Left ventricle myocardium superior (tissue), 1 donor: Measurements from ENCODE around the gene SHB. TPM values are rescaled to one million over a fixed set of nuclear protein-coding genes. Genes with fewer than 3 reads are reported as not detected.

Source experiments
- ATAC-seq: fragments of 200-7000 bp; cut with Tn5 transposase; one replicate; pipeline ENCODE4 v1.9.1; 2020; ENCODE audit warnings: mild to moderate bottlenecking, moderate library complexity
- DNase-seq: peaks from one replicate; pipeline ENCODE4 v3.0.0-alpha.2; 2020
- intact Hi-C: fragments of 100-400 bp; cut with micrococcal nuclease; formaldehyde crosslinking; loops from one replicate; pipeline ENCODE4 v1.11.0; 2022
- total RNA-seq: library from RNA; stranded (reverse); fragmentation: NEBNext Ultra II Directional; extraction: Animal tissue kit (Norgen Biotek cat#: 25700); gene quantifications from one replicate; pipeline ENCODE4 v1.2.1, GENCODE V29; 2021
- donor health status: DM: no; HTN: yes; CAD: no; lungs with severe emphysema.

Gene SHB
- total RNA-seq, 1 donor from 2014 or later: 15.9 TPM

DNA sequence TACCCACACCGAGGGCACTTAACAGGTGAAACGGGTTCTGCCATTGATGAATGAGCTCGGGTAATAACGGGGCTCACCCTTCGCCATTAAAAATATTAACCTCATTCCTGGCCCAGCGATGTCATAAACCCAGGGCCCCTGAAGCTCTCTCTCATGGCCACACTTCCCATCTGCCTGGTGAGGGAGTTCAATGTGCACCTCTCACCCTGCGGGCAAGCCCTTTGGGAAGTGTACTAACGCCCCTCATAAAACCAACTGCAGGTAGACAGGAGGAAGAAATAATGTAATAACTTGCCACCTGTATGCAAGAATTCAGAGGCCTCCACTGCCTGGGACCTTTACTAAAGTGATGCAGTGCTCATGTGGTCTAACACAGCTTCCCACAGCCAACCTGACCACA is 35.1 kb downstream of the SHB start:
- ATAC-seq (no peak), DNase-seq (no peak)
- intact Hi-C loops: no loop called here

DNA sequence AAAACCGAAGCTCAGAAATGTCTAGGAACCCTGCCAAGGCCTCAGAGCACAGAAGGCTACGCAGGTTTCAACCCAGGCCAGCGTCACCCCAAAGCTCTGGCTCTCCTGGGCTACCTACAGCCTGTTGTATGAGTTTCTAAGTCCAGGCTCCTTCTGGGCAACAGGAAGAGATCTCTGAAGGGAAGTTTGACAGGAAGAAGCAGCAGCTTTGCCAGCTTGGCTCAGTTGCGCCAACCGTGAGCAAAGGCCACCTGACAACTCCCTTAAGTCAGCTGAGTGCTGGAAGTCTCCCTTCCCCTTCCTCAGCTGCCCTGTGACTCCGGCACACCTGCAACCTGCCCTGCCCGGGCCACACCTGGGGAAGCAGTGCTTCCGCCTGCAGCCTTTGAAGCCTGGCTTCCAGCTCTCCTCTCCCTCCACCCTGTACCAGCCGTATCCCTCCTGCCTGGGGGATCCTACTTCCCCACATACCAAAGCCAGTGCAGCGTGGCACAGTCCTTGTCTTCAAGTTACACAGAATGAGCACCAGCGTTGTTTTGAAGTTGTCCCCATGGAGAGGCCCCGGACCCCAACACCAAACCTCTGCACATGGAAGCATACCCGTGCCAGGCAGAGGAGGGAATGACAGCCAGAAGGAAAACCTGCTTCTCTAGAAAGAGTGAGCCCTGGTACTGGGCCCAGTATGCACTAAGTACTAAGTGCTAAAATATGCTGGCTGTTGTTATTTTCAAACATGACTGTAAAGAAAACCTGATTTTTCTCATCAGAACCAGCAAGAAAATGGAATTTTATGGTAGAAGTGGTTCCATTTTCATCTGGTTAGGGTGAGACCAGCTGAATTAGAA is 36.5 kb downstream of the SHB start:
- no peak for DNase-seq
- intact Hi-C loops: no loop called here
- peak; percentile 42 for ATAC-seq

DNA sequence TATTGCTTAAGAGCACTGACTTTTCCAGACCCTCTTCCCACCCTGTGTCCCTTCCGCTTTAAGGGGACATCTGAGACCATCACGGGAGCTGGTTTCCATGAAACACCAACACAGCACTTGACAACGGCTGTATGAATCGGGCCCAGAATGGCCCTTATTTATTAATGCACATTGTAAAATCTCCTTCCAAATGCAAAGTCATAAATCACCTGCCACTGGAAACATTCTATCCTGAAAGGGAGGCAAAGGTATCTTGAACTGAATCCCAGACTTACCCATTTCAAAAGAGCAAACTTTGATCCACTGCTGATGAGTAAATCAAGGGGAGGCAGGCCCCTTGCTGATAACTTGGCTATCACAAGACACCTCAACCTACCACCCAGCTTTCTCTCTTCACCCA is 37.4 kb downstream of the SHB start:
- ATAC-seq (no peak), DNase-seq (no peak)
- intact Hi-C loops: no loop called here

DNA sequence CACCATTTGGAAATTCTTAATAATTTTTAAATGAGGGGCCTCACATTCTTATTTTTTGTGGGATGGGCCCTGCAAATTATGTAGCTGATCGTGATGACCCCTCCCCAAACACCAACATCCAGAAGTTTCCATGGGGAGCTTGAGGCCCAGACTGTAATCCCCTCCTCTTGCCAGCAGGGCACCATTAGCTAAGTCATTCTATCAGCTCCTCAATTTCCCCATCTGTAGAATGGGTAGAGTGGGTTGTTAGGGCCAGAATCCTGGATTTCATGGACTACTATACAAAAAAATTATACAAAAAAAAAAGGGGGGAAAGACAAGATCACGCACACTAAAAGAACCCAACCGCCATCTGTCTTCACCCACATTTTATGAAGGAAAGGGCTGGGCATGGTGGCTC is 38.4 kb downstream of the SHB start:
- no peak for DNase-seq
- intact Hi-C loops: no loop called here
- no peak for ATAC-seq

DNA sequence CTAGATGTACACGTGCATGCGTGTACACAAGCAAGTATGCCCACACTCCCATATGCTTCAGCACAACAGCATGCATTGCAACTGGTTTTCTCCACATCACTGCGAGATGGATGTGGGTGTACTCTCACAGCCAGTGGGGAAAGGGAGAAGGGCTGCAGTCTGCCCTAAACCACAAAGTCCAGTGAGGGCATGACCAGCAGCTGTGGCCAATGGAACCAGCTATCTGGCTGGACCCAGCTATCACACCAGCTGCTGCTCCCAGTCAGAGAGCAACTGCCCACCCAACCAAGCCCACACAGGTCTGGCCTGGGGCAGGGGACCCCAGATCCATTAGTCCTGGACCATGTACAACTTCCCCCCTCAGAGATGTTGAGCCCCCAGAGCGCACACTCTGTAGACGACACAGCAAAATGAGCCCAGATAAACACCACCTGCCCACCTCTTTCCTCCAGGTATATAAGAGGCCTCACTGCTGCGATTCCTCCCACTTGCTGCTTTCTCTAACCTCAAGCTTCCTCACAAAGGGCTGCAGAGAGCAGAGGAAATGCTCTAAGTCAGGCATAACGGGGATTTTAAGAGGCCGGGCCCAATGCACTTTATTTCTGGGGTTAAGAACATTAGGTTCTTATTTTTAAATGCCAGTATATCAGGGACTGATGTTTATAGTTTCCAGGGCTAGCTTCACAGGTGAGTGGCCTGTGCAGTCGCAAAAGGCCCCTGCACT is 39.0 kb downstream of the SHB start:
- ATAC-seq (no peak), DNase-seq (no peak)
- intact Hi-C loops: no loop called here

DNA sequence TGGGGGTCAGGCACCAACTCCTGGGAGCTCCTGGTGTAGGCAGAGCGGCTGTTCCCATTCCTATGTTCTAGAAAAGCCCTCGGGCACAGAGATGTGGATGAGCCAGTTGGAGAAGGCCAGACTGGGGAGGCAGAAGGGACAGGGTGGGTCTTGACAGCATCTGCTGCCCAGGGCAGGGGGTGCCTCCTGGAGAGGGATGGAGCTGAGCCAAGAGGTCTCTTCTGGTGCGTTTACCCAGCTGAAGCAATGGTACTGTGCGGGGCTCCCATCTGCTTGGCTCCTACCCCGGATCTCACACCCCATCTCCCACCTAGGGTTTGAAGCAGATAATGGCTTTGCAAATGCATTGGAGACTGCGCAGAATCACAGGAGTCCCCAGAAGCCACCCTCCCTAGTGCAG is 41.3 kb downstream of the SHB start:
- no peak for ATAC-seq
- intact Hi-C loops: no loop called here

DNA sequence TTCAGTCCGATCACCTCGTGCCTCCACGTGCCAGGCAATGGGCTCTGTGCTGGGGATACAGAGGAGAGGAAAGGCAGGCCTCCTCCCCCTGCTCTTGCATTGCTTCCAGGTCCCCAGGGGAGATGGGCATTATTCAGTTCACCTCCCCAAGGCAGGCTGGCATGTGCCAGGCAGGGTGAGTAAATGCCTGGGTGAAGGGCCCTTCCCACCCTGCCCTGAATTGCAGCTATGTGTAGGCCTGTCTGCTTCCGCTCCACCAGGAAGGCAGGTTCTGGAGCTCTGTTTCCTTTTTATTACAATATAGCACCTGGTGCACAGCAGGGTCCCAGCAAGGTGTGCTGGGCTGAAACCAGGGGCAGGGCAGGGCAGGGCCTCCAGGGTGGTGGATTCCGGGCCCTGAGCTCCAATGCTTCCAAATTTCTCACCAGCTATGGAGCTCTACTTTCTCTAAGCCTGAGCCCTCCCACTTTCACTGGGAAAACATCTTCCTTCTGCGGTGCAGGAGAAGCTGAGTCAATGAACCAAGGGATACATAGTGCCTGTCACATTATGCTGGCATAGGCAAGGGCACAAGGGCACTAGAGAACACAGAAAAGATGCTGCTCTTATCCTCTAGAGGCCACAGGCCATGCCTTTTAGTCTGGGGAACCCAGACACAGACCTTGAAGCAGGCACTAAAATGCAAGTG is 42.0 kb downstream of the SHB start:
- DNase-seq (no peak), ATAC-seq (no peak)
- intact Hi-C loops: no loop called here

More for the DNA sequence above, 41.3 kb downstream of the SHB start:
- no peak for DNase-seq

DNA sequence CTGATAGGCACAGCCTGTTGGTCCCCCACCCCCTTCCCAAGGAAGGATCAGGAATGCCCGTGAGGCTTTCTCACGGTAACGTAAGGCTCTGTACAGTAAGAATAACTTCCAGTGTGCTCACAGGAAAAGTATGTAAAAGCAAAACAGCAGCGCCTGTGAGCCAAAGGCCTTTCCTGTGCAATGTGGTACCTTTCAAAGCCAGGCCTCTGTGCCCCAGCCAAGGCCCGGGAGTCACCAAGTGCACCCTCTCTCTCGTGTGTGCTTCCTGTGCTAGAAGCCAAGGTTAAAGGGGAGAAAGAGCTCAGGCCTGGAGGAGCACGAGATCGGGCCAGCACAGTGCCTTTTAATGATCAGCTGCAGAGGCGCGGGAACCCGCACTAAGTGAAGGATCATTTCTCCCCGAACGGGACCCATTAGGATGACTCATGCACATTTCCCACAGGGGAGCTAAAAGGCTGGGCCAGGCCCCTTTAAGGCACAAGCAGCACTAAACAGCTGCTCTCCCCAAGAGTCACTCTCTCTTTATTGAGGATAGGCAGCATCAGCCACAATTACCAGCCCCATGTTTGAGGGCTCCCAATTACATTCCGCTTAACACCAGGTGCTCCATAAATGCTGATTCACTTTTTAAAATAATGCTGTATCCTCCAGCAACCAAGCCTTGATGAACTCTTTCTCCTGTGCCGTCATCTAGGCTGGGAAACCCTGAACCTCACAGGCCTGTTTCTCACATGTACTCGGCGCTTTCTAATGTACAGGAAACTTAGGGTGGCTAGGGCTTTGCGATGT is 42.8 kb downstream of the SHB start:
- peak; percentile 70 for DNase-seq
- ATAC-seq: peak; percentile 83
- intact Hi-C loops: no loop called here

DNA sequence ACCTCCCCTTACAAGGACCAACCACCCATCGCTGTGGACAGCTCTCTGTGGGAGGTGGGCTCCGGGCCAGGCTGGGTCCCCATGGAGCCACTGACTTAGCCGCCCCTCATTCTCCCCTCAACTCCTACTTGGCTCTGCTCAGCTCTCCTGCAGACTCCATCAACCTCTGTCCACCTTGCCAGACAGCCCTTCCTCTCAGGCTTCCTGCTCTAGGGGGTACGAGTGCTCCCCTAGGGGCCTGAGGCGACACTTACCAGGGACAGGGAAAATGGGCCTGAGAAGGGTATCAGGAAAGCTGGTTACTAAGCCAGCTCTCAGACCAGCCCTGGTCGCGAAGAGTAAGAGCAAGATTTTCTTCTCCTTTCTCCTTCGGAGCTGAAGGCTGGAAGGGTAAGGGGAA is 43.9 kb downstream of the SHB start:
- no peak for DNase-seq
- no peak for ATAC-seq
- intact Hi-C loops: no loop called here

DNA sequence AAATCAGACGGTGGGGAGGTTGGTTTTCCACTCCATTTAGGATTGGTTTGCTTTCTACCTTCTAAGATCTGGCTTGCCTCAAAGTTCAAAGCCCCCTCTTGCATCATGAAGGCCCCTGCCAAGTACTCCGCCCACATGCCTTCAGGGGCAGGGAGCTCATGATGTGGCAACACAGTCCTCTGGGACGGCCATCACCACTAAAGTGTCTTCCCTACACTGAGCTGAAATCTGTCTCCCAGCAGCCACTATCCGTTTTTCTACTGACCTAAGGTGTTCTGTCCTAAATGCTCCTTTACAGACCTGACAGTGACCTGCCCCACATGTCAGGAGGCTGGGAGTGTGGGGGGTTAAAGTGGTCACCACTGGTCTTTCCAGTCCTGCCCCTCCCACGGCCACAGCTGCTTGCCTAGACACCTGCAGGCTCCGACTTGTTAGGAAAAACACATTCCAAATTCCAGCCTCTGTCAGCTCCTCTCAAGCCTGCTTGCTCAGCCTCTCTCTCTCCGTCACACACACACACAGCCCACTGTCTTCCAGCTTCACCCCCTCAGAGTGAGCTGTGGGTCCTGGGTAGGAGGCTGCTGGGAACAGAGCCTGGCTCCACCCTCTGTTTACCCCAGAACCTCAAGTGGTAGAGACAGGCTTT is 44.9 kb downstream of the SHB start:
- intact Hi-C loops: loop anchor here (5.0 kb wide), 1 partner anchor 38 kb away; no protein-coding TSS in a partner anchor
- ATAC-seq: peak; percentile 6
- no peak for DNase-seq

DNA sequence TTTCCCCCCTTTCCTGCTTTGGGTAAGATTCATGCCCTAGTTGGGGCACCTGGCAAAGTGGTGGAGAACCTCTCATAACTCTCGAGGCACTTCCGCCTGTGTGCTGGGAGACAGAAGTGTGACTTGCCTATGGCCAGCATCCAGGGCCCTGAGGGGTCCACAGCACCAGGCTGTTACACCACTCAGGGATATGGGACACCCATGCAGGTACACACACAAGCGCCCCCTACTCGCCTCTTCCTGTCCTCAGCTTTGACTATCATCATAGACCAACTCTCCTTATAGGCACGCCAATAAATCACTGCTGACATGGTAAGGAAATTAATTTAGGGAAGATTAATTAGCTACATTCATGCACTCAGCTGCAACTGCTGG is 45.4 kb downstream of the SHB start:
- ATAC-seq: no peak
- intact Hi-C loops: loop anchor here (5.0 kb wide), 1 partner anchor 39 kb away; no protein-coding TSS in a partner anchor
- DNase-seq: no peak

DNA sequence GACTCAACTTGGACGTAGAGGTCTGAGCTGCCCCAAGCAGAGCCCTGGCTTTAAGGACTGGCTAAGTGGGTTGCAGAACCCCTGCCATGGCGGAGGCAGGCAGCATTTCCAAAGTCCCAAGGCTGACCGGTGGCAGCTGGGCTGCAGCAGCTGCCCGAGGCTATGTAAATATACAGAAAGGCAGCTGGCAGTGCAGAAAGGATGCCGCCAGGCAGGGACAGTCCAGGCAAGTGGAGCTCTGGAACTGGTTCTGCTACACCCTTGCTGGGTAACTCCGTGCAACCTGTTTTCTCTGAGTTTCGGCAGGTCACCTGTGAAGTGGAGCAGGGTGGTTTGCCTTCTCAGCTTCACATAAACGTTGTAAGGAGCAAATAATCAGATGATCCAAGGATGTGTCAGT is 46.0 kb downstream of the SHB start:
- ATAC-seq (no peak), DNase-seq (no peak)
- intact Hi-C loops: loop anchor here (5.0 kb wide), 1 partner anchor 39 kb away; no protein-coding TSS in a partner anchor

DNA sequence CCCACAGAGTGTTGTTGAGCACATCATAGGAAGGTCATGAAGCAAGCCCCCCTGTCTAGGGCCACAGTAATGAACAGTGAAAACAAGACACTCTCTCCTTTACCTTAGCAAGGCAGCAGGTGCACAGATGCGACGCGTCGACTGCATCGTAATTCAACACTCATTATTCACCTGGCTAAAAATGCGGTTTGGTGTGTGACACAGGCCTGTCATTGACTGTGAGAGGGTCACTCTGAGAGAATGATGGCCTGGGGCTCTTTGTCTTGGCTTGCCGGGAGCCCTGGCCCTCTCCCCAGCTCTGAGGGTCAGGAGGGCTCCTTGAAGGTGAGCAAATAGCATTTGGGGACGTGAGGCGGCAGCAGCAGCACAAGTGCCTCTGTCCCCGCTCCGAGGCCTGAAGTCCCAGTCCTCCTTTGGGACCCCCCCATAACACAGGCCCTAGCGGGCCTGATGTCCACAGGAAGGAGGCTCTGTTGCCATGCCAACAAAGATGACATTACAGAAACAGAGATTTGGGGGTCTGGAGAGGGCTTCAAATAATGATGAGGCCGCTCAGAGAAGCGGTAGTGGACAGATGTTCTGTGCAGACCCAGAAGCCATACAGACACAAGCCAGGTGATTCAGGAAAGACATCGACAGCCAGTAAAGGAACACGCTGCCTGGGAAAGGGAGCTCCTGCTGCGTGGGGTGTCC is 46.7 kb downstream of the SHB start:
- no peak for DNase-seq
- intact Hi-C loops: loop anchor here (5.0 kb wide), 1 partner anchor 40 kb away; no protein-coding TSS in a partner anchor
- no peak for ATAC-seq

DNA sequence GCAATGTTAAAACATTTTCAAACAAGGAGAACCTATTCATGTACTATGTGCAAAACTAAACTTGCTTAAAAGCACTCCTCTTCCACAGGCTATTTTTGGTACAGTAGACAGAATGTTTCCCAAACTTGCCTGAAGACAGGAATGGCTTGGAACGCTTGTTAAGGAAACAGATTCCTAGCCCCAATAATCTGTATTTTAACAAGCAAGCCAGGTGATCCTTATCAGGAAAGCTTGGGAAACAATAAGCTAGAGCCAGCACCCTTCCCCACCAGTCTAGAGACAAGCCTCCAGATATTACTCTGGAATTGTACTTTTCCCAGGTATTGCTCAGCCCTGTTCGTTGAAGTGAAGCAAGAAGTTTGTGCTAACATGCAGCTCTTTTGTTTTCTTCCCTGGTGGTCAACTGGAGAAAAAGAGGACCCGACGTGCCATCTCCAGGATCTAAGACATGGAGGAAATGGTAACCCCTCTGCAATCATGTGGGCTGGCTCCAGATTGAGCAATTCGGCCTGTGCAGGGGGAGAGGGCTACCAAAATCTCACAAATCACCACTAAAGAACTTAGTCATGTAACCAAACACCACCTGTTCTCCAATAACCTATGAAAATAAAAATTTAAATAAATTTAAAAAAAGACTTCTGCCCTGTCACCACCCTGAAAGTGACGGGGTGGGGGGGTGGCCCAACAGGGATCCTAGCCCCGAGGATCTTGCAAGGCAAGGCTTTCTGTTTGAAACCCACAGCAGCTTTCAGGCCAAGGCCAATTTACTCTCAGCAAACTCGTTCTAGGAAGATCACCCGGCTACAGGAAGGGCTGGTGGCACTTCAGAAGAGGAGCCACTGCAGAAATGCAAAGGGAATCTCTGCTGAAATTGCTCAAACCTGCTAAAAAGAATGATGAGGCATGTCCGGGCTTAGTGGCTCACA is 48.6 kb downstream of the SHB start:
- DNase-seq: no peak
- intact Hi-C loops: loop anchor here (5.0 kb wide), 1 partner anchor 42 kb away; no protein-coding TSS in a partner anchor
- no peak for ATAC-seq

DNA sequence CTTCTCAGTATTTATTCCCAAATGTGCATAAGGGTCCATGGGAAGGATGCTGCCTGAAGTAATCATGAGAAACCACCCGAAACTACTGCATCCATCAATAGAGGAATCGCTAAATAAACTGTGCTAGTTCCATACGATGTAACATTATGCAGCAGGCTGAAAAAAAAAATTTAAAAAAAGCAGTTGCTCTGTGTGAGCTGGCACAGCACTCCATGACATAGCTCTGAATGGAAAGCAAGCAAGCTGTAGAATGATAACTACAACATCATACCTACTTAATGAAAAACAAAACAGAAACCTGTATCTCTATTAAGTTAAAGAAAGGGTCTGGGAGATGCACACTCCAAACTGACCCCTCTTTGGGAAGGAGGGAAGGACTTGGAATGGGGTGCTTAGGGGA is 49.3 kb downstream of the SHB start:
- intact Hi-C loops: loop anchor here (5.0 to 10.0 kb wide), 2 partner anchors 43 to 145 kb away; no protein-coding TSS in a partner anchor
- DNase-seq (no peak), ATAC-seq (no peak)

DNA sequence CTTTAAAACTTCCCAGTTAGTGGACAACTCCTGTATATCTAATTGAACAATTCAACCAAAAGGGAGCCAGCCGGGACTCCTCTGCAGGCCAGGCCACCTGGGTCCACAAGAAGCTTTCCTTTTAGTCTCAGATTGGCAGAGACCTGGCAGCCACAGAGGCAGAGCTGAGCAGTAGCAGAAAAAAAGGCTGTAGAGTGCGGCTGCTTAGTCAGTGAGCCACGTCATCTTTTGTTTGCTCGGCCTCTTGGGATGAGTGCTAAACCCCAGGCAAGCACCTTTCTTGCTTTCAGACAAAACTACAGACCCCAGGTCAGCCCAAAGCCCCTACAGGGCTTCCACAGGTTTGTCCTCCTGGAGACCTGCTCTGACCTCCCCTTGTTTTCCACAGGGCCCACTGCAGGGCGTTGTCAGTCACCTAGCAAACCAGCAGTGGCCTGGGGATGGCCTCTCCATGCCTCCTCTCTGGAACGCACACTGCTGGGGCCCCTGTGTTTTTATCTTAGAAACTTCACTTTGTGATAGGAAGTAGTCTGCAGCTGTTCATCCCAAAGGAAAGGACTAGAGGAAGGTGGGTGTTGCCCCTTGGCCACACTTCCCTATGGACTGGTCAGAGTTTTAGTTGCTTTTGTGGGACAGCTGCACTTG is 49.9 kb downstream of the SHB start:
- ATAC-seq (peak; percentile 46), DNase-seq (no peak)
- intact Hi-C loops: loop anchor here (10.0 kb wide), 1 partner anchor 146 kb away; no protein-coding TSS in a partner anchor
